Sigmoid colon (tissue), 4 donors: Measurements from ENCODE around the gene NPW.

Experiments
- POLR2A ChIP-seq, 2 donors: fragments of 450-650 bp; IDR thresholded peaks; one replicate each; pipeline ENCODE4 v1.6.1; 2016; ENCODE audit warnings: antibody characterized with exemption in 2 of 2, mild to moderate bottlenecking in 2 of 2, moderate library complexity in 2 of 2
- POLR2AphosphoS5 ChIP-seq, 4 donors: sonication (generic); formaldehyde crosslinking; IDR thresholded peaks; one replicate each; pipeline ENCODE4 v1.6.1; 2017; ENCODE audit warnings: antibody characterized with exemption in 4 of 4
- TF ChIP-seq, protein P1 (sequence below), 4 experiments: fragments of 450-650 bp in 3 of 4; fragments of 200-600 bp in 1 of 4; IDR thresholded peaks; one replicate each; pipeline ENCODE4 v1.5.1; 2016 to 2019; ENCODE audit warnings: antibody characterized with exemption in 4 of 4, mild to moderate bottlenecking in 3 of 4, moderate library complexity in 2 of 4

DNA sequence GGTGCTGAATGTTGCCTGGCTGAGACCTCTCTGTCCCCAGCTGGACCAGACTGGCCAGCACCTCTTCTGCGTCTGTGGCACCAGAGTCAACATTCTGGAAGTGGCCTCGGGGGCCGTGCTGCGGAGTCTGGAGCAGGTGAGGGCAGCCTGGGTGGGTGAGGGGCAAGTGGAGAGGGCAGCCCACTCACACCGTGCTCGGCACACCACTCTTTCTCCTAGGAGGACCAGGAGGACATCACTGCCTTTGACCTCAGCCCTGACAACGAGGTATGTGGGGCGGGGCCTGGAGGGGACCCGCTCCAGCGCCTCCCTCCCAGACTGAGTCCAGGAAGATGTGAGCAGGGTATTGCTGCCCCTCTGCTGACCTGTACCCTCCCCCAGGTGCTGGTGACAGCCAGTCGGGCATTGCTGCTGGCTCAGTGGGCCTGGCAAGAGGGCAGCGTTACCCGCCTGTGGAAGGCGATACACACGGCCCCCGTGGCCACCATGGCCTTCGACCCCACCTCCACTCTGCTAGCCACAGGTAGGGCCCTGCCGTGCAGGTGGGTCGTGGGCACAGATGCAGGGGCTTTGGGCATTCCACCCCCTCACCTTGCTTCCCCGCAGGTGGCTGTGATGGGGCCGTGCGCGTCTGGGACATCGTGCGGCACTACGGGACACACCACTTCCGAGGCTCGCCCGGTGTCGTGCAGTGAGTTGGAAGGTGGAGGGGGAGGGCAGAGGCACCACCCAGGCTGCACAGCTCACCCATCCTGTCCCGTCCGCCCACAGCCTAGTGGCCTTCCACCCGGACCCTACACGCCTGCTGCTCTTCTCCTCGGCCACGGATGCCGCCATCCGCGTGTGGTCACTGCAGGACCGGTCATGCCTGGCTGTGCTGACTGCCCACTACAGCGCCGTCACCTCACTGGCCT is 45.2 kb upstream of the NPW start:
- no peak for TF ChIP-seq POLR2A (IDR thresholded peaks at IDR 0.05)
- TF ChIP-seq, protein P1, sequence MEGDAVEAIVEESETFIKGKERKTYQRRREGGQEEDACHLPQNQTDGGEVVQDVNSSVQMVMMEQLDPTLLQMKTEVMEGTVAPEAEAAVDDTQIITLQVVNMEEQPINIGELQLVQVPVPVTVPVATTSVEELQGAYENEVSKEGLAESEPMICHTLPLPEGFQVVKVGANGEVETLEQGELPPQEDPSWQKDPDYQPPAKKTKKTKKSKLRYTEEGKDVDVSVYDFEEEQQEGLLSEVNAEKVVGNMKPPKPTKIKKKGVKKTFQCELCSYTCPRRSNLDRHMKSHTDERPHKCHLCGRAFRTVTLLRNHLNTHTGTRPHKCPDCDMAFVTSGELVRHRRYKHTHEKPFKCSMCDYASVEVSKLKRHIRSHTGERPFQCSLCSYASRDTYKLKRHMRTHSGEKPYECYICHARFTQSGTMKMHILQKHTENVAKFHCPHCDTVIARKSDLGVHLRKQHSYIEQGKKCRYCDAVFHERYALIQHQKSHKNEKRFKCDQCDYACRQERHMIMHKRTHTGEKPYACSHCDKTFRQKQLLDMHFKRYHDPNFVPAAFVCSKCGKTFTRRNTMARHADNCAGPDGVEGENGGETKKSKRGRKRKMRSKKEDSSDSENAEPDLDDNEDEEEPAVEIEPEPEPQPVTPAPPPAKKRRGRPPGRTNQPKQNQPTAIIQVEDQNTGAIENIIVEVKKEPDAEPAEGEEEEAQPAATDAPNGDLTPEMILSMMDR (IDR thresholded peaks at IDR 0.05), result no peak
- no peak for TF ChIP-seq POLR2AphosphoS5 (IDR thresholded peaks at IDR 0.05)
